Measurements from ENCODE around the gene ZFYVE27. TPM values are rescaled to one million over a fixed set of nuclear protein-coding genes. Genes with fewer than 3 reads are reported as not detected.

ZFYVE27 gene
- total RNA-seq, 4 donors from 2014 or later: 25.8 to 60.5 (median 39.6) TPM

DNA sequence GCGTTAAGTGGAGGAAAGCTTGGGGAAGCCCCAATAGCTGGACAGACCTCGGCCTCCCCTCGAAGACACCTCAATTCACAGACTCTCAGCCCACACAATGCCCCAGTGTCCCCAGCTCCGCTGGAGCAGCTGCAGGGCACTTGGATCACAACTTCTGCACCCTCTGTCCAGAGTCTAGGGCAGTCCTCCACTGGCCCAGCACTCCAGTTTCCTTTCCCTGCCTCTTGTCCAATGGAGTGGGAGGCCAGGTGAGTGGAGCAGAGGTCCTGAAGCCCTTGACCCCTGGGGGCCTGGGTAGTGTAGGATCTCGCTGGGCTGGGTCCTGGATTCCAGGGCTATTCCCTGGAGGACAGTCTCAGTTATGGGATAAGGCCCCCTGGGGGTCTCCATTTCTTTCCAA lies 23.0 kb downstream of the ZFYVE27 start:
- H3K9me3 ChIP-seq: no peaks in the 10 kb centered on the region
- peaks cover 69% of the 10 kb centered on the region for H3K36me3 ChIP-seq
- H3K27me3 ChIP-seq: no peaks in the 10 kb centered on the region
- H3K4me3 ChIP-seq: no peak overlapping the region
- DNase-seq (ENCODE audit: low spot score in 2 of 2): no peak
- H3K4me1 ChIP-seq: peaks cover 4% of the 10 kb centered on the region
- 74% methylated on average over 5 of the region's 5 CpGs for WGBS
- TF ChIP-seq EP300 (IDR thresholded peaks at IDR 0.05) (no peak), POLR2AphosphoS5 (IDR thresholded peaks at IDR 0.05) (no peak), CTCF (IDR thresholded peaks at IDR 0.05) (no peak), POLR2A (IDR thresholded peaks at IDR 0.05) (no peak)
- no peak overlapping the region for H3K27ac ChIP-seq

- Histone ChIP-seq H3K4me3 (no peak overlapping the region), H3K4me1 (peaks cover 4% of the 10 kb centered on the region), H3K36me3 (peaks cover 62% of the 10 kb centered on the region), H3K9me3 (no peaks in the 10 kb centered on the region), H3K27me3 (no peaks in the 10 kb centered on the region), H3K27ac (no peak overlapping the region)
- no peak for TF ChIP-seq CTCF (IDR thresholded peaks at IDR 0.05)
- TF ChIP-seq EP300 (IDR thresholded peaks at IDR 0.05): no peak
- TF ChIP-seq POLR2AphosphoS5 (IDR thresholded peaks at IDR 0.05): no peak
- no peak for TF ChIP-seq POLR2A (IDR thresholded peaks at IDR 0.05)
- 80% methylated on average over 9 of the region's 11 CpGs for WGBS
- DNase-seq (ENCODE audit: low spot score in 2 of 2): no peak
Observed at GRCh38 chr10:97760461-97761257, 23.7 kb downstream of the ZFYVE27 start.

DNA sequence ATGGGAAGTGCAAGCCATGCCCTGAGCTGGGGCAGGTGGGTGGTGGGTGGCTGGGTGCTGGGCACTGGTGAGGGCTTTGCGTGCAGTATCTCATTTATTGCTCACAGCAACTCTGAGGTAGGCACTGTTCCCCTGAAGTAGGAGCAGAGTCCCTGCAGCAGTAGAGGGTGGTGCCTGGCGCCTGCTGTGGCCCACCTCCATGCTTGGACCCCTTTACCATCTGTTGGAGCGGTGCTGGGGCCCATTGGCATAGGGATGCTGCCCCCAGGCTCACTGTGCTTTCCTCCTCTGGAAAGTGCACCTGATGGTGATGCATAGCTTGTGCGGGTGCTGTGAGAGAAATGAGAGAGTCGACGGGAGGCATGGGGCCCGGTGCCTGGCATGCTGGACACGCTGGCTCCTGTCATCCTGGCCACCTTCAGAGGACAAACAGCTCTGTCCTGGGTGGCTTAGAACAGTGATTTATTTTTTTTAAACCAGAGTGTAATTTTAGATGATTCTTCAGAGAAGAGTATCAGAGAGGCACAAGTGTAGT lies 24.5 kb downstream of the ZFYVE27 start:
- Histone ChIP-seq H3K9me3 (no peaks in the 10 kb centered on the region), H3K36me3 (peaks cover 55% of the 10 kb centered on the region), H3K27me3 (no peaks in the 10 kb centered on the region), H3K27ac (no peak overlapping the region), H3K4me3 (no peak overlapping the region), H3K4me1 (peaks cover 4% of the 10 kb centered on the region)
- TF ChIP-seq POLR2A (IDR thresholded peaks at IDR 0.05) (no peak), EP300 (IDR thresholded peaks at IDR 0.05) (no peak), POLR2AphosphoS5 (IDR thresholded peaks at IDR 0.05) (no peak), CTCF (IDR thresholded peaks at IDR 0.05) (no peak)
- WGBS: 95% methylated on average over 7 of the region's 8 CpGs
- no peak for DNase-seq (ENCODE audit: low spot score in 2 of 2)

GRCh38 chr10:97762056-97762455 lies 25.1 kb downstream of the ZFYVE27 start:
- H3K36me3 ChIP-seq: peaks cover 48% of the 10 kb centered on the region
- WGBS: 89% methylated on average over 8 of the region's 10 CpGs
- TF ChIP-seq EP300 (IDR thresholded peaks at IDR 0.05) (no peak), POLR2A (IDR thresholded peaks at IDR 0.05) (no peak), CTCF (IDR thresholded peaks at IDR 0.05) (no peak), POLR2AphosphoS5 (IDR thresholded peaks at IDR 0.05) (no peak)

DNA sequence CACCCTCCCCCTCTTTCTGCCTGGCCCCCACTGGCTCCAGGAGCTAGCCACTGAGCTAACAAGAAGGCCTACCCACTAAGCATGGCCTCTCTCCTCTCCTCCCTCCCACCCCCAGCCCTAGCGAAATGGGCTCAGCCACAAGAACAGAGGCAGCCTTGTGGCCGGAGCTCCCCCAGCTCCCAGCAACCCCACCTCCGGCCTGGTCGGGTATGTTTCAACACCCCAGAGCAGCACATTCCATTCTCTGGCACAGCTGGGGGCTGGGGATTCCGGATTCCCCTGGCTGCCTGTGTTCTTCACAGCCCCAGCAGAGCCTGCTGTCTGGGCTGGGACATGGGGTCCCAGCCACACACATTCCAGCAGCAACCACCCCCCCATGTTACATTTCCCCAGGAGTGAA lies 25.9 kb downstream of the ZFYVE27 start:
- Histone ChIP-seq H3K36me3 (peaks cover 41% of the 10 kb centered on the region), H3K9me3 (no peaks in the 10 kb centered on the region), H3K27me3 (no peaks in the 10 kb centered on the region), H3K4me3 (no peak overlapping the region), H3K4me1 (peaks cover 4% of the 10 kb centered on the region), H3K27ac (no peak overlapping the region)
- WGBS: 77% methylated on average over 3 of the region's 5 CpGs
- no peak for DNase-seq (ENCODE audit: low spot score in 2 of 2)
- TF ChIP-seq CTCF (IDR thresholded peaks at IDR 0.05): no peak
- TF ChIP-seq EP300 (IDR thresholded peaks at IDR 0.05): no peak
- TF ChIP-seq POLR2A (IDR thresholded peaks at IDR 0.05): no peak
- no peak for TF ChIP-seq POLR2AphosphoS5 (IDR thresholded peaks at IDR 0.05)

More at GRCh38 chr10:97762056-97762455, 25.1 kb downstream of the ZFYVE27 start:
- no peak for DNase-seq (ENCODE audit: low spot score in 2 of 2)
- H3K27ac ChIP-seq: no peak overlapping the region
- no peaks in the 10 kb centered on the region for H3K27me3 ChIP-seq
- H3K4me1 ChIP-seq: peaks cover 4% of the 10 kb centered on the region
- no peaks in the 10 kb centered on the region for H3K9me3 ChIP-seq
- H3K4me3 ChIP-seq: no peak overlapping the region

Measured in suprapubic skin (tissue), 4 donors.